NCI-H2081 treated with DMSO at 0.1 percent for 48 hours (cell line): ENCODE data around the gene TRAF3.

Source experiments
- DNase-seq: peaks from one replicate; lab custom pipeline; 2025; lab: John Stamatoyannopoulos, UW

The TRAF3 gene

GRCh38 chr14:102954081-102954789 is 177.0 kb downstream of the TRAF3 start:
- DNase-seq = no peak

GRCh38 chr14:102955636-102956408 is 178.6 kb downstream of the TRAF3 start:
- no peak for DNase-seq

- DNase-seq = no peak
Measured at GRCh38 chr14:102957222-102957621, 180.0 kb downstream of the TRAF3 start.

GRCh38 chr14:102958461-102958860 is 181.2 kb downstream of the TRAF3 start:
- DNase-seq = no peak
